Measurements from ENCODE around the gene LRMDA. TPM values are rescaled to one million over a fixed set of nuclear protein-coding genes. Genes with fewer than 3 reads are reported as not detected.

Gene LRMDA
- total and polyA plus RNA-seq, 2 donors (not counting 3 experiments of a cell fraction or from before 2014, with no cell fraction given), result 9.7 to 18.0 TPM

DNA sequence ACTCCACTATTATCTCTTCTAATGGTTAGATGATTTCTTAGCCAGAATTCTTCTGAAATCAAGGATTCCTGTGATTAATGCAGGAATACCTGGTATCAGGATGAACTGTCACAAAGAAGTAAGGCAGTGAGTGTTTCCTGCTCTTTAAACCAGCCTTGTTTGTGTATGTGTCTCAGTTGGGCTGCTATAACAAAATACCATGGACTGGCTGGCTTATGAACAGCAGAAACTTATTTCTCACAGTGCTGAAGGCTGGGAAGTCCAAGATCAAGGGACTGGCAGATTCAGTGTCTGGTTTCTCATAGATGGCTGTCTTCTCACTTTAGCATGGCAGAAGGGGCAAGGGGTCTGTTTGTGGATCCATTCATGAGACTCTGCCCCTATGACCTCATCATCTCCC, 42.7 kb downstream of the LRMDA start:
- no peaks in the 10 kb centered on the region for H3K27me3 ChIP-seq (ENCODE audit: control insufficient read depth in 2 of 2, insufficient read depth in 2 of 2, low read length in 2 of 2)
- no peak overlapping the region for H2AFZ ChIP-seq (ENCODE audit: low read depth, low read length)
- no peak overlapping the region for H3K27ac ChIP-seq (ENCODE audit: insufficient read depth, low read depth, low read length)
- intact Hi-C loops (cut with micrococcal nuclease), result no loop called here
- H3K9me1 ChIP-seq (replicated peaks; ENCODE audit: control insufficient read depth, extremely low read depth, insufficient read depth, low read length), result no peaks in the 10 kb centered on the region
- H3K9me3 ChIP-seq (replicated peaks; ENCODE audit: control insufficient read depth, insufficient read depth, low read length), result no peaks in the 10 kb centered on the region
- no peak overlapping the region for H3K4me3 ChIP-seq (replicated peaks in 1 of 3; ENCODE audit: insufficient read depth in 1 of 3, low read depth in 1 of 3, low read length in 3 of 3)
- POLR2A ChIA-PET, result no interaction called here
- CTCF ChIA-PET, result no interaction called here
- FAIRE-seq (no peak), DNase-seq (ENCODE audit: low read depth, low spot score) (no peak)
- no peak for TF ChIP-seq JUN (IDR thresholded peaks at IDR 0.05; ENCODE audit: borderline replicate concordance, insufficient read depth, insufficient read length, low read depth)
- TF ChIP-seq EZH2 (IDR thresholded peaks at IDR 0.05; ENCODE audit: borderline replicate concordance, low read depth, low read length, severe bottlenecking), result no peak
- TF ChIP-seq POLR2AphosphoS5 (IDR thresholded peaks at IDR 0.05; ENCODE audit: insufficient read depth, low read depth, low read length), result no peak
- TF ChIP-seq POLR2A (IDR thresholded peaks at IDR 0.05; ENCODE audit: low read depth, low read length), result no peak
- TF ChIP-seq FOS (IDR thresholded peaks at IDR 0.05; ENCODE audit: borderline replicate concordance, insufficient read depth, low read length), result no peak
- no peak for TF ChIP-seq MYC (IDR thresholded peaks at IDR 0.05; ENCODE audit: low read depth, low read length)
- TF ChIP-seq MAX (IDR thresholded peaks at IDR 0.05; ENCODE audit: insufficient read depth, insufficient read length), result no peak
- TF ChIP-seq, protein P1, sequence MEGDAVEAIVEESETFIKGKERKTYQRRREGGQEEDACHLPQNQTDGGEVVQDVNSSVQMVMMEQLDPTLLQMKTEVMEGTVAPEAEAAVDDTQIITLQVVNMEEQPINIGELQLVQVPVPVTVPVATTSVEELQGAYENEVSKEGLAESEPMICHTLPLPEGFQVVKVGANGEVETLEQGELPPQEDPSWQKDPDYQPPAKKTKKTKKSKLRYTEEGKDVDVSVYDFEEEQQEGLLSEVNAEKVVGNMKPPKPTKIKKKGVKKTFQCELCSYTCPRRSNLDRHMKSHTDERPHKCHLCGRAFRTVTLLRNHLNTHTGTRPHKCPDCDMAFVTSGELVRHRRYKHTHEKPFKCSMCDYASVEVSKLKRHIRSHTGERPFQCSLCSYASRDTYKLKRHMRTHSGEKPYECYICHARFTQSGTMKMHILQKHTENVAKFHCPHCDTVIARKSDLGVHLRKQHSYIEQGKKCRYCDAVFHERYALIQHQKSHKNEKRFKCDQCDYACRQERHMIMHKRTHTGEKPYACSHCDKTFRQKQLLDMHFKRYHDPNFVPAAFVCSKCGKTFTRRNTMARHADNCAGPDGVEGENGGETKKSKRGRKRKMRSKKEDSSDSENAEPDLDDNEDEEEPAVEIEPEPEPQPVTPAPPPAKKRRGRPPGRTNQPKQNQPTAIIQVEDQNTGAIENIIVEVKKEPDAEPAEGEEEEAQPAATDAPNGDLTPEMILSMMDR (IDR thresholded peaks at IDR 0.05; ENCODE audit: extremely low read depth in 1 of 2, insufficient read depth in 1 of 2, low read depth in 1 of 2, low read length in 2 of 2), result no peak
- H3K36me3 ChIP-seq (ENCODE audit: control insufficient read depth in 2 of 2, extremely low read depth in 1 of 2, insufficient read depth in 2 of 2, low read length in 2 of 2), result no peaks in the 10 kb centered on the region
- dilution Hi-C loops (cut with MboI; ENCODE audit: extremely low pct_ligation_motif_present, low sequenced_read_pairs), result no loop called here
- BruUV-seq (replicated peaks), result no TSS peak
- H4K20me1 ChIP-seq (replicated peaks; ENCODE audit: control insufficient read depth, extremely low read depth, insufficient read depth, low read length), result no peaks in the 10 kb centered on the region
- H3K4me1 ChIP-seq (ENCODE audit: control insufficient read depth, extremely low read depth, insufficient read depth, low read length), result peaks cover 1% of the 10 kb centered on the region
- H3K79me2 ChIP-seq (ENCODE audit: control insufficient read depth, insufficient read depth, low read length), result no peaks in the 10 kb centered on the region
- H3K9ac ChIP-seq (replicated peaks; ENCODE audit: extremely low read depth, insufficient read depth, low read length), result no peak overlapping the region
- no peak overlapping the region for H3K4me2 ChIP-seq (ENCODE audit: insufficient read depth, low read length)
